Mucosa of gallbladder (tissue), 1 donor: ENCODE measurements around the gene NFATC2. TPM values are rescaled to one million over a fixed set of nuclear protein-coding genes. Genes with fewer than 3 reads are reported as not detected.

ENCODE experiments used
- total RNA-seq: library from RNA; stranded (reverse); gene quantifications from one replicate; pipeline ENCODE4 v1.2.1, GENCODE V29; 2021
- donor health status: DM: no; HTN: no; CAD: no.

The NFATC2 gene
- total RNA-seq, 1 donor from 2014 or later: 11.4 TPM

Other genes with a start within 250 kb of the NFATC2 start
- gene ATP9A, start 225.7 kb upstream of the NFATC2 start, total RNA-seq: 49.5 TPM